Cardiac fibroblast (primary cell): ENCODE data around the gene KRT5.
"Not testable (repeated sequence)": the region's sequence is repeated elsewhere in the genome, so short reads cannot be mapped to it uniquely, and the experiment has no call there.

Experiments
- DNase-seq, 2 donors: peaks; one replicate each; pipeline versions ENCODE4 v3.0.0 to v3.0.0-alpha.2; 2010; ENCODE audit warnings: low read depth in 2 of 2
- H3K4me3 ChIP-seq, 2 donors: replicated peaks in 1 of 2; 1 replicate in 1 of 2; 2 replicates in 1 of 2; pipeline ENCODE4 v1.5.1; 2011; ENCODE audit warnings: low read depth in 2 of 2, low read length in 2 of 2, mild to moderate bottlenecking in 2 of 2, moderate library complexity in 1 of 2
- CTCF ChIP-seq: IDR thresholded peaks from one replicate; pipeline ENCODE4 v1.5.1; 2011; ENCODE audit warnings: low read depth, mild to moderate bottlenecking, low read length, inconsistent platforms

Gene KRT5

GRCh38 chr12:52488736-52489135 lies 31.5 kb downstream of the KRT5 start:
- TF ChIP-seq CTCF: no peak
- H3K4me3 ChIP-seq: no peak overlapping the region
- no peak for DNase-seq

- not testable (repeated sequence) for DNase-seq, H3K4me3 ChIP-seq
These were observed 32.3 kb downstream of the KRT5 start for GRCh38 chr12:52487744-52488443.

GRCh38 chr12:52487211-52487610 lies 33.0 kb downstream of the KRT5 start:
- no peak for DNase-seq
- TF ChIP-seq CTCF: no peak
- H3K4me3 ChIP-seq: no peak overlapping the region

GRCh38 chr12:52486166-52487105 lies 33.8 kb downstream of the KRT5 start:
- no peak for DNase-seq
- no peak for TF ChIP-seq CTCF
- no peak overlapping the region for H3K4me3 ChIP-seq

- no peak overlapping the region for H3K4me3 ChIP-seq
- DNase-seq: no peak
- no peak for TF ChIP-seq CTCF
These were observed 40.1 kb downstream of the KRT5 start for GRCh38 chr12:52480073-52480472.

- no peak for DNase-seq
- no peak for TF ChIP-seq CTCF
- no peak overlapping the region for H3K4me3 ChIP-seq
These were observed 42.5 kb downstream of the KRT5 start for GRCh38 chr12:52477651-52478050.

GRCh38 chr12:52474212-52474611 lies 46.0 kb downstream of the KRT5 start:
- DNase-seq: no peak
- TF ChIP-seq CTCF: no peak
- no peak overlapping the region for H3K4me3 ChIP-seq
